Measurements from ENCODE around the gene FUOM. TPM values are rescaled to one million over a fixed set of nuclear protein-coding genes. Genes with fewer than 3 reads are reported as not detected.

Gene FUOM
- total and polyA plus RNA-seq, 9 of the 15 experiments (the other 6 are each of a cell fraction or from before 2014, with no cell fraction given): 1.8 to 96.1 (median 27.0) TPM

GRCh38 chr10:133394064-133394663 lies 36.3 kb upstream of the FUOM start, which contains the start of gene MTG1 (continued):
- TF ChIP-seq ZNF436 (CRISPR knock-in tag; IDR thresholded peaks at IDR 0.05) (no peak), ZNF407 (IDR thresholded peaks at IDR 0.05; ENCODE audit: low read depth) (no peak), GATA2 (CRISPR knock-in tag; IDR thresholded peaks at IDR 0.05) (no peak), U2AF2 (optimal IDR thresholded peaks at IDR 0.05; ENCODE audit: low read depth, low read length) (no peak), ZZZ3 (IDR thresholded peaks at IDR 0.05) (no peak), ZBTB12 (CRISPR knock-in tag; IDR thresholded peaks at IDR 0.05) (no peak), COPS2 (conservative IDR thresholded peaks at IDR 0.05) (no peak), PHF20 (IDR thresholded peaks at IDR 0.05; ENCODE audit: partially characterized antibody) (peak; percentile 84), ZNF589 (CRISPR knock-in tag; IDR thresholded peaks at IDR 0.05; ENCODE audit: low read depth) (no peak), SREBF2 (CRISPR knock-in tag; IDR thresholded peaks at IDR 0.05) (no peak), TAL1 (IDR thresholded peaks at IDR 0.05) (no peak), ETV1 (tag; conservative IDR thresholded peaks at IDR 0.05; ENCODE audit: low read depth) (peak; percentile 72), NR0B1 (IDR thresholded peaks at IDR 0.05; ENCODE audit: partially characterized antibody) (no peak), RBM17 (IDR thresholded peaks at IDR 0.05; ENCODE audit: borderline replicate concordance, low read depth, low read length) (no peak), ZKSCAN3 (CRISPR knock-in tag; IDR thresholded peaks at IDR 0.05) (no peak), RBM14 (IDR thresholded peaks at IDR 0.05; ENCODE audit: borderline replicate concordance, insufficient read depth, low read depth, low read length) (no peak)

Data from K562 (cell line).